HG03108 (cell line): ENCODE measurements around the gene OTULIN.

Experiments used
- ATAC-seq: cut with Tn5 transposase; IDR thresholded peaks from one replicate; pipeline ENCODE4 v1.9.1; 2021; ENCODE audit warnings: moderate library complexity; ENCODE audit not compliant: unreplicated experiment

The OTULIN gene

DNA sequence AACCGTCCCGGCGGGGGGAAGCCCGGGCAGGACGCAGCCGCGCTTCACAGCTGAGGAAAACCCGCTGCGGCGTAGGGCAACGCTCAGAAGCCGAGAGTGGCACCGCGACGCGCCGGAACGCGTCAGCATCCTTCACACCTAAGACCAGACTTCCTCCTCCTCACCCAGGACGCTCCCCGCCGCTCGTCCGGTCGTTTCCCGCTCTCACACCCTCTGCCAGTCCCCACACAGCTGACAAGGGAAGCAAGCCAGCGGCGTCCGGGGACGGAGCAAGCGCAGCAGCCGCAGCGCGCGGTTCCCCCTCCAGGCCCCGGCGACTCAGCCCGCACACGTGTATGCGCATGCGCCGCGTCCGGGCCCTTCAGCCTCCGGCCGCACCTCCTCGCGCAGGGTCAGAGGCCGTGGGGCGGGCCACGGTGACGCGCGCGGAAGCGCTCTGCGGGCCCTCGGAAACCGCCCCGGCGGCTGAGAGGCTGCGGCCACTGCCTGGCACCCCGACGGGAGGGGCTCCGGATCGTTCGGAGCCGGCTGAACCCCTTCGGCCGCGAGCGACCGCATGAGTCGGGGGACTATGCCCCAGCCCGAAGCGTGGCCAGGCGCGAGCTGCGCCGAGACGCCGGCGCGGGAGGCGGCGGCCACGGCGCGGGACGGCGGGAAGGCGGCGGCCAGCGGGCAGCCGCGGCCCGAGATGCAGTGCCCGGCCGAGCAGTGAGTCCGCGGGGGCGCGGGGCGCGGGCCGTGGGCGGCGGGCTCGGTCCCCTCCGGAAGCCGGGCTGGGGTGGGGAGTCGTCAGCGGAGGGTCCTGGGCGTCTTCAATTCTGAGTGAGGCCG, at the start of gene OTULIN:
Gene OTULIN, plus strand, starts transcription at position 449 of the 831 bp plus-strand sequence. Its CDS starts 108 bp downstream, at position 557.
- ATAC-seq, result peak; percentile 60

DNA sequence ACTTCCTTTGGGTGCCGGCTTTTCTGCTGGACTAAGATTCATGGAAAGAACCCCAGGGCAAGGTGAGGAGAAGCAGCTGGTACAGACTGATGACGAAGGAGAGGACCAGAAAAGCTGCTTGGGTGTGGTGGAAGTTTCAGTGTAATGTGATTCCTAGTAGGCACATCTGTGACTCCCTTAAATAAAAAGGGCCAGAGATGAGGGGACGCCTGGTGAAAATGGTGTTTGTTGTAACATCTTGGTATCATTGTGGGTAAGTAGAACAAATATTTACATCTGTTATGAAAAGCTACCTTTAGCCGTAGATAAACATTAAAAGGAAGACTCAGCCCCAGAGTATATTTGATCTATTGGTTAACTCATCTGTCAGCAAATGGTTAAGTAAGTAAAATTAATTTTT, 49.2 kb upstream of the OTULIN start:
- no peak for ATAC-seq

GRCh38 chr5:14617441-14617840, 47.1 kb upstream of the OTULIN start:
- ATAC-seq, result no peak

GRCh38 chr5:14627270-14627669, 37.2 kb upstream of the OTULIN start:
- no peak for ATAC-seq

- no peak for ATAC-seq
Observed at GRCh38 chr5:14628346-14628745, 36.2 kb upstream of the OTULIN start.

DNA sequence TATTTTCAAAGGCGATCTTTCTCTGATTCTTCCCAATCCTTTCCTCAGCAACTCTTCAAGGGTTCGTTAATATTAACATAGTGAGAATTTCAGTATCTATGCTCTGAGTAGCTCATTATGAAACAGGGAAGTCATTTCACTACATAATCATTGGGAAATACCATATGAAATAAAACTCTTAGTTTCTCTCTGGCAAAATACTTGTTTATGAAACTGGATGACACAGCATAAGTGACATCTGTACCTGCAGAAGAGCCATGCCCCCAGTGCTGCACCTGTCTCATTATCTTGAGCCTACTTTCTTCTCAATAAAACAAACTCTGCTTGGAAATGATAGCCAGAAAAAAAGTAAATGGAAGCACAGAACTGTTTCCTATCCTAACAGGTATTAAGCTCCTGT, 33.8 kb upstream of the OTULIN start:
- ATAC-seq, result no peak

DNA sequence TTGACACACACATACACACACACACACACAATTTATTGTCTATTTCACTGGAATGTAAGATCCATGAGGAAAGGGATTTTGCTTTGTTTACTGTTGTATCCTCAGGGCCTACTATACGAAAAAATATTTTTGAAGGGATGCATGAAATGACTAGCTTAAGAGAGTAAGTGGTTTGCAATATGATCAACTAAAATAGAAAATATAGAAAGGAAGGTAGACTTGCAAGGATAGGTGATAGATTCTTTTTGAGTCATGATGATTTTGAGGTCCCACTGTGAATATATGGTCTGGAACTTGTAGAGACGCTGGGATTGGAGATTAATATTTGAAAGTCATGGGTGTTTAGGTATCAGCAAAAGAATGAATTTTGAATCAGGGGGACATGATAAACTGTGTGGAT, 28.9 kb upstream of the OTULIN start:
- ATAC-seq, result no peak

DNA sequence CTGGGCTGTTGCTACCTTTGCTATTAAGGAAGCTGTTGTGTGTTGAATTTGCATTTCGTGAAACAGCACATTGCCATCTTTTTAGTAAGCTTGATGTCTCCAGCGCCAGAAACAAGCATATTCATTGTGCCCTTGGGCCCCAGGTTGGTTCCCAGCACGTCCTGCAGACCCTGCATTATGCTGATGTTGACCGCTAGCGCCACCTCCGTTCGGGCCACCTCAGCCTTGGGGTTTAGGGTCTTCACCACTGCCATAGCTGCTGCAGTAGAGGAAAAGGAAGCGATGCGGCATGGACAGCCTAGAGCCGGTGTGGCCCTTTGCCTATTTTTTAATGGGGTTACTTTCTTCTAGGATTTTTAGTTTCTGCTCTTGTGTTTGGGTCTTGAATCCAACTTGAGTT, 23.8 kb upstream of the OTULIN start:
- ATAC-seq, result no peak

DNA sequence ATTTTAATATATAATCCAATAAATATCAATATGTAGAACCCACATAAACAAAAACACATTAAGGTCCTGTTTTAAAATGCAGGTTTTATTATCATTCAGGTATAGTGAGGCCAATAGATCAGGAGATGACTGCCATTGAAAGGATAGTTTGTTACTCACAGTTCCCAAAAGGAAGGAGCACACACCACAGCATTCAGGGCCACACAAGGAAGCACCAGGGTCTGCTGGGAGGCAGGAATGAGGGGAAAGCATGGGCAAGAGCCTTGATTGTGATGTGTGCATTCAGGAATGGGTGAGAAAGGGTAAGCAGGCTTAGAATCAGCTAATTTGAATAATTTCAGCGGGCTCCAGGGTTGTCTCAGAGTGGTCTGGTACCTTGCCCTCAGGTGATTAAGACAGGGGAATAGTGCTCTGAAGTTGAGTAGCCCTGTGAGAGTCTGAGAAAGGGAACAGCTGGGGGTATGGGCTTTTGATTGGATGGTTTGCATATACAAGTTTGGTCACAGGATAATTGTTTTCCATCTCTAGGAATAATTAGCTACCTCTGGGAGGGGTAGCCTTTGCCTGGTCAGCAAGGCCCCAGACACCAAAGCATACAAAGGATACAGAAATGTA, 19.8 kb upstream of the OTULIN start:
- ATAC-seq, result no peak

DNA sequence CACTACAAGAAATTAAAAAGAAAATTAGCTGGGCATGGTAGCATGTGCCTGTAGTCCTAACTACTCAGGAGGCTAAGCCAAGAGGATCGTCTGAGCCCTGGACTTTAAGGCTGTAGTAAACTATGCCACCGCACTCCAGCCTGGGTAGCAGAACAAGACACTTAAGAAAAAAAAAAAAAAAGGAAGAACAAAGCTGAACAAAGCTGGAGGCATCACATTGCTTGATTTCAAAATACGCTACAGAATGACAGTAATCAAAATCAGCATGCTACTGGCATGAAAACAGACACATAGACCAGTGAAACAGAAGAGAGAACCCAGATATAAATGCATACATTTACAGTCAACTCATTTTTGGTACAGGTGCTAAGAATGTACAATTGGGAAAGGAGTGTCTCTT, 14.5 kb upstream of the OTULIN start:
- no peak for ATAC-seq

DNA sequence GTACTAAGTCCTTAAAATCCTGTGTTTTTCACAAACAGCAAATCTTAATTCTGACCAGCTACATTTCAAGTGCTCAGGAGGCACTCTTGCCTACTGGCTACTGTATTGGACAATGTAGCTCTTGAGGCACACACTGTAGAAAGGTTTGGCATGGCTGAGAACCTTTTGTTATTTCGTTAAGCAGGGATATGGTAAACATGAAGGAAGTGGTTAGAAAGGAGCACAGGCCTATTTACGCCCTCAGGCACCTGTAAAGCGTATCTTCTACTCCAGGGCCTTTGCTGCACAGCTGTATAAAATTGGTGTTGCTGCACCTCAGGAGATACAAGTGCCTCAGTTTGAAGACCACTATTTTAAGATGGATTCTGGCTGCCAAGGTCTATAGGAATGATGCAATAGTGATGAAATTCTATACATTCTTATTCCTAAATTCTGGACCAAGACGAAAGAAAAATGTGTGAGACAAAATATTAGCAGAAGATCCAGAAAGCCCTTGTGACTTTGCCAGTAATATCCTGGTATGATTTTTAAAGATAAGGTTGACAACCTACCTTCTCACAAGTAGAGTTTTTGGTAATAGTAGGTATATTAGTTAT, 9.3 kb upstream of the OTULIN start:
- no peak for ATAC-seq

DNA sequence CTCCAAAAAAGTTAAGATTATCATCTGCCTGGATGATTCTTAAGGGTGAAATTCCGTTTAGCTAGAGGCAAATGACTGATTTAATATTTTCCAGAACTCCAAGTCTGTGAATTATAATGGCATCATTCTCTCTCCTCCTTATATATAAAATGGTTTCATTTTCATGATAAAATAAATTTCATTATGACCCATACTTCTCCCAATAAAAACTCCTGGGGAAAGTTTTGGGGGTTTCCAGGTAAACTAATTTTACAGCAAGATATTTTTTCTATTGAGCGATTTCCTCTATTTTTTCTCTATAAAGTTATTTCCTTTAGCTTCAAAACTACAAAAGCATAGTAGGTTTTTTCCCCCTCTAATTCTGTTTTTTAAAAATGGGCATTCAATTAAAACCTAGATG, 7.6 kb upstream of the OTULIN start:
- ATAC-seq, result no peak

DNA sequence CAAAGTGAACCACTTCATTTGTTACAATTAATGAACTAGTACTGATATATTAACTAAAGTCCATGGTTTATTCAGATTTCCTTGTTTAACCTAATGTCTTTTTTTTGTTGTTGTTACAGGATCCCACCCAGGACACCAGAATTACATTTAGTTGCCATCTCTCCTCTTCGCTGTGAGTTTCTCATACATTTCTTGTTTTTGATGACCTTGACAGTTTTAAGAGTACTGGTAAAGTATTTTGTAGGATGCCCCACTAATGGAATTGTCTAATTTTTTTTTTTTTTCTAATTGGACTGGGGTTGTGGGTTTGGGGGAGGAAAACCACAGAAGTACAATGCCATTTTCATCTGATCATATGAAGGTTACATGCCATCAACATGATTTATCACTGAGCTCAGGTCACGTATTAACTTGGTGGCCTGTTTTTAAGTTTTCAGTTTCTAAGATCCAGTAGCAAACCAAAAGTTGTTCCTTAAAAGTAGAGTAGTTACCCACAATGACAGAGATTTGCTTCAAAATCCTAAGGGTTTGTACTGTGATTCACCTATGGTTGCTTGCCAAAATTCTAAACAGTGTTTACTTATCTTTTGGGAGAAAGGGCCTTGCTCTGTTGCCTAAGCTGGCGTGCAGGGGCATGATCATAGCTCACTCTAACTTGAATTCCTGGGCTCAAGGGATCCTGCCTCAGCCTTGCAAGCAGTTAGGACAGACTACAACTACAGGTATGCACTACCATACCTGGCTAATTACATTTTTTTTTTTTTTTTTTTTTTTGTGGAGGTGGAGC, 4.5 kb upstream of the OTULIN start:
- ATAC-seq, result no peak

- ATAC-seq, result no peak
Observed at GRCh38 chr5:14660833-14661232, 3.7 kb upstream of the OTULIN start.

- ATAC-seq, result no peak
Observed at GRCh38 chr5:14662721-14663260, 1.7 kb upstream of the OTULIN start.

DNA sequence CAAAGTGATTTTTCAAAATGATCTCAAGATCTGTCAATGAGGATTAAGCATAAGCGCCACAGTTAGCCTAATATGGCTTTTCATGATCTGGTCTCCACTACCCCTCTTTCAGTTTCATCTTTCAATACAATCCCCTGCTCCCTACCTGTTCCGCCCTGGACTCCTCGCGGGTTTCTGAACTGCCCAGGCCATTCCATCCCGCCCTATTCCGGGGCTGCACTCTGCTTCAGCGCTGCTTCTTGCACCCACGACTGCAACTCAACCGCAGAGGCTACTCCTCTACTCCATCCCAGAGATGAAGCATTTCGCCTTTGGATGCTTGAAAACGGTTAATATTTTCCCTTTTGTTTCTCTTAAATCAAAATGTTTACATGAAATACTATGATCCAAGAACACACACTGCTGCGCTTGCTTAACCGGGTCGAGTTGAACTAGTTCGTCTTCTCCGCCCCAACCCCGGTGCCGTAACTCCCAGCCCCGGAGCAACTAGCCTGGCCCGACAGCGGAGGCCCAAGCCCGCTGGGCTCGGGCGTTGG, 716 bp upstream of the OTULIN start:
- ATAC-seq, result no peak

DNA sequence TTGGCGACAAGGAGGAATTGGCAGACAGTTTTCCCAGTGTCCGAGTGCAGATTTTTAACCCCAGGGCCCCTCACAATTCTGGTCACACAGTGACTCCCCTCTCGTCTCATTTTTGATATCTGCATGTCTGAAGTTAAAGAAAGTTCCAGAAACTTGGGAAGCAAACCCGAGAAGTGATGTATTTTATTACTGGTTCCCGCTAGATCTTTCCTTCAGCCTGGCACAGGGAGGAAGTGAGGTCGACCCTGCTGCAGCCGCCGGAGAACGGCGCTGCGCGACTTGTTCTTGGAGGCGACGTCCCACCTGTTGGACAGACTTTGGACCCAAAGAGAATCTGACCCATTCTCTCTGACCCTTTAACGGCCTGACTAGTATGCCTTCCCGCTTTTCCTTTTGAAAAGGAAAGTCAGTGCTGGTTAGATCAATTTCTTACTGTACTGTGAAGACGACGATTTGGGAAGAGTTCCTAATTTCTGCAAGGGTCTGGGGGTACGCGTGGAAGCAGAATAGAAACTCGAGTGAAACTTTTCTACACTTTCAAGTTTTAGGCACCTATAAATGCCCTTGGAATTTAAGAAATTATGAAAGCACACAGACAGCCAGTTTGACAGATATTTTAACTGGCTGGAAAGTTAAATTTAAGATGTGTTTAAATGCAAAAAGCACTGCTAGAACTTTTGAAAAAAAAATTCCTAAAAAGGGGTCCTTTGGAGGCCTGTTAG, 744 bp downstream of the OTULIN start:
- ATAC-seq, result no peak

- ATAC-seq, result peak; percentile 26
Observed at GRCh38 chr5:14665949-14666348, 1.4 kb downstream of the OTULIN start.

GRCh38 chr5:14666357-14666756, 1.8 kb downstream of the OTULIN start:
- ATAC-seq, result no peak

DNA sequence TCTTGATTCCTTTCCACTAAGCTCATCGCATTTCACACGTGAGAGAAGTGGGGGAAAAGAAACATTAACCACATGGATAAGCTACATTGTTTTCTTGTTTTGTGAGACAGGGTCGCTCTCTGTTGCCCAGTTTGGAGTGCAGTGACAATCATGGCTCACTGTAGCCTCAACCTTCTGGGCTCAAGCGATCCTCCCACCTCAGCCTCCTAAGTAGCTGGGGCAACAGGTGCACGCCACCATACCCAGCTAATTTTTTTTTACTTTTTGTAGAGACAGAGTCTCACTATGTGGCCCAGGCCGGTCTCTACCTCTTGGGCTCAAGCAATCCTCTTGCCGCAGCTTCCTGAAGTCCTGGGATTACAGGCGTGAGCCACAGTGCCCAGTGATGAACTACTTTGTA, 2.8 kb downstream of the OTULIN start:
- no peak for ATAC-seq
